HG02759 (cell line): Measurements from ENCODE around the gene ERVH48-1.
"Not testable (repeated sequence)": the region's sequence is repeated elsewhere in the genome, so short reads cannot be mapped to it uniquely, and the experiment has no call there.

ENCODE experiments used
- ATAC-seq: cut with Tn5 transposase; IDR thresholded peaks from one replicate; pipeline ENCODE4 v1.9.1; 2021; ENCODE audit warnings: mild to moderate bottlenecking, moderate library complexity; ENCODE audit not compliant: unreplicated experiment

Gene ERVH48-1

GRCh38 chr21:42939582-42940413 is 14.4 kb upstream of the ERVH48-1 start:
- ATAC-seq = no peak

- ATAC-seq = not testable (repeated sequence)
These were observed 13.2 kb upstream of the ERVH48-1 start for GRCh38 chr21:42938606-42938995.

GRCh38 chr21:42937960-42938605 is 12.7 kb upstream of the ERVH48-1 start:
- no peak for ATAC-seq

- not testable (repeated sequence) for ATAC-seq
These were observed 11.9 kb upstream of the ERVH48-1 start for GRCh38 chr21:42937034-42937940.

- not testable (repeated sequence) for ATAC-seq
These were observed 10.9 kb upstream of the ERVH48-1 start for GRCh38 chr21:42936360-42936759.

- not testable (repeated sequence) for ATAC-seq
These were observed 8.5 kb upstream of the ERVH48-1 start for GRCh38 chr21:42933973-42934372.

GRCh38 chr21:42933137-42933970 is 7.9 kb upstream of the ERVH48-1 start:
- ATAC-seq = not testable (repeated sequence)

- not testable (repeated sequence) for ATAC-seq
These were observed 7.1 kb upstream of the ERVH48-1 start for GRCh38 chr21:42932378-42933136.

- ATAC-seq = no peak
These were observed 6.3 kb upstream of the ERVH48-1 start for GRCh38 chr21:42931560-42932235.

- ATAC-seq = no peak
These were observed 4.5 kb upstream of the ERVH48-1 start for GRCh38 chr21:42929969-42930368.

- ATAC-seq = not testable (repeated sequence)
These were observed 2.2 kb upstream of the ERVH48-1 start for GRCh38 chr21:42927474-42928200.

- no peak for ATAC-seq
These were observed 1.0 kb downstream of the ERVH48-1 start for GRCh38 chr21:42924433-42924751.

GRCh38 chr21:42923553-42924432 is 1.6 kb downstream of the ERVH48-1 start:
- ATAC-seq = peak; percentile 76

GRCh38 chr21:42922918-42923317 is 2.5 kb downstream of the ERVH48-1 start:
- ATAC-seq = no peak

- ATAC-seq = no peak
These were observed 3.5 kb downstream of the ERVH48-1 start for GRCh38 chr21:42921927-42922326.

- ATAC-seq = no peak
These were observed 7.1 kb downstream of the ERVH48-1 start for GRCh38 chr21:42918291-42918690.

- no peak for ATAC-seq
These were observed 12.0 kb downstream of the ERVH48-1 start for GRCh38 chr21:42913476-42913875.
